Neuron (in vitro differentiated cells): ENCODE measurements around the gene RPL4.

Experiments used
- H2AFZ ChIP-seq: one replicate; pipeline ENCODE4 v1.6.1; 2013; ENCODE audit warnings: low read depth, mild to moderate bottlenecking, inconsistent platforms, low read length, moderate library complexity
- H3K27me3 ChIP-seq: one replicate; pipeline ENCODE4 v1.6.1; 2013; ENCODE audit warnings: low read length; ENCODE audit not compliant: insufficient read depth
- H3K36me3 ChIP-seq: one replicate; pipeline ENCODE4 v1.6.1; 2013; ENCODE audit warnings: low read length; ENCODE audit not compliant: insufficient read depth
- H3K4me1 ChIP-seq: one replicate; pipeline ENCODE4 v1.6.1; 2013; ENCODE audit warnings: low read length; ENCODE audit not compliant: insufficient read depth
- H3K4me3 ChIP-seq: 2 replicates; pipeline ENCODE4 v1.5.1; 2013; ENCODE audit warnings: mild to moderate bottlenecking, low read length, moderate library complexity
- H3K9me3 ChIP-seq: one replicate; pipeline ENCODE4 v1.6.1; 2013; ENCODE audit warnings: low read length

The RPL4 gene

GRCh38 chr15:66504563-66505429 is at the start of gene RPL4, which contains the start of gene ZWILCH:
RPL4 (minus strand) TSS chr15:66504855; CDS start chr15:66504790, 65 bp downstream.
ZWILCH (plus strand) TSS chr15:66505326; CDS start chr15:66505339, 13 bp downstream.
- Histone ChIP-seq H2AFZ (peak within 1 kb of the TSS; percentile 97), H3K4me3 (peak within 1 kb of the TSS; percentile 85), H3K4me1 (peaks cover 21% of the 10 kb centered on the region), H3K9me3 (no peaks in the 10 kb centered on the region), H3K27me3 (no peaks in the 10 kb centered on the region), H3K36me3 (peaks cover 37% of the 10 kb centered on the region)

GRCh38 chr15:66545255-66545654 is 40.6 kb upstream of the RPL4 start:
- Histone ChIP-seq H3K4me3 (no peak overlapping the region), H2AFZ (no peak overlapping the region), H3K36me3 (peaks cover 31% of the 10 kb centered on the region), H3K9me3 (no peaks in the 10 kb centered on the region), H3K4me1 (no peaks in the 10 kb centered on the region), H3K27me3 (no peaks in the 10 kb centered on the region)

- no peaks in the 10 kb centered on the region for H3K4me1 ChIP-seq
- no peaks in the 10 kb centered on the region for H3K27me3 ChIP-seq
- H2AFZ ChIP-seq = no peak overlapping the region
- peaks cover 40% of the 10 kb centered on the region for H3K36me3 ChIP-seq
- no peak overlapping the region for H3K4me3 ChIP-seq
- no peaks in the 10 kb centered on the region for H3K9me3 ChIP-seq
Measured at GRCh38 chr15:66542896-66543295, 38.2 kb upstream of the RPL4 start.

- Histone ChIP-seq H3K4me3 (no peak overlapping the region), H3K9me3 (no peaks in the 10 kb centered on the region), H3K36me3 (peaks cover 51% of the 10 kb centered on the region), H2AFZ (no peak overlapping the region), H3K27me3 (no peaks in the 10 kb centered on the region), H3K4me1 (no peaks in the 10 kb centered on the region)
Measured at GRCh38 chr15:66535056-66535455, 30.4 kb upstream of the RPL4 start.

GRCh38 chr15:66524838-66525237 is 20.2 kb upstream of the RPL4 start:
- Histone ChIP-seq H3K4me1 (no peaks in the 10 kb centered on the region), H3K9me3 (no peaks in the 10 kb centered on the region), H2AFZ (no peak overlapping the region), H3K4me3 (no peak overlapping the region), H3K27me3 (no peaks in the 10 kb centered on the region), H3K36me3 (peaks cover 49% of the 10 kb centered on the region)

- no peaks in the 10 kb centered on the region for H3K4me1 ChIP-seq
- H3K36me3 ChIP-seq = peaks cover 43% of the 10 kb centered on the region
- H3K9me3 ChIP-seq = no peaks in the 10 kb centered on the region
- H3K27me3 ChIP-seq = no peaks in the 10 kb centered on the region
- H3K4me3 ChIP-seq = no peak overlapping the region
- no peak overlapping the region for H2AFZ ChIP-seq
Measured at GRCh38 chr15:66523926-66524325, 19.3 kb upstream of the RPL4 start.

GRCh38 chr15:66515901-66516322 is 11.3 kb upstream of the RPL4 start:
- Histone ChIP-seq H3K4me3 (no peak overlapping the region), H2AFZ (no peak overlapping the region), H3K27me3 (no peaks in the 10 kb centered on the region), H3K36me3 (peaks cover 35% of the 10 kb centered on the region), H3K9me3 (no peaks in the 10 kb centered on the region), H3K4me1 (no peaks in the 10 kb centered on the region)

- no peak overlapping the region for H3K4me3 ChIP-seq
- H2AFZ ChIP-seq = no peak overlapping the region
- H3K9me3 ChIP-seq = no peaks in the 10 kb centered on the region
- H3K4me1 ChIP-seq = no peaks in the 10 kb centered on the region
- peaks cover 37% of the 10 kb centered on the region for H3K36me3 ChIP-seq
- H3K27me3 ChIP-seq = no peaks in the 10 kb centered on the region
Measured at GRCh38 chr15:66514586-66514985, 9.9 kb upstream of the RPL4 start.

- Histone ChIP-seq H3K27me3 (no peaks in the 10 kb centered on the region), H3K36me3 (peaks cover 3% of the 10 kb centered on the region), H2AFZ (no peak overlapping the region)
Measured at GRCh38 chr15:66508293-66508883, 3.7 kb upstream of the RPL4 start.

GRCh38 chr15:66505818-66506217 is 1.2 kb upstream of the RPL4 start:
- peak overlapping the region; percentile 97 for H2AFZ ChIP-seq
- peak overlapping the region; percentile 85 for H3K4me3 ChIP-seq
- H3K9me3 ChIP-seq = no peaks in the 10 kb centered on the region
- peaks cover 21% of the 10 kb centered on the region for H3K4me1 ChIP-seq
- H3K27me3 ChIP-seq = no peaks in the 10 kb centered on the region
- peaks cover 29% of the 10 kb centered on the region for H3K36me3 ChIP-seq

More at GRCh38 chr15:66508293-66508883, 3.7 kb upstream of the RPL4 start:
- peaks cover 11% of the 10 kb centered on the region for H3K4me1 ChIP-seq
- H3K4me3 ChIP-seq = no peak overlapping the region
- H3K9me3 ChIP-seq = no peaks in the 10 kb centered on the region

- H2AFZ ChIP-seq = peak overlapping the region; percentile 97
- H3K27me3 ChIP-seq = no peaks in the 10 kb centered on the region
- no peaks in the 10 kb centered on the region for H3K9me3 ChIP-seq
- H3K36me3 ChIP-seq = peaks cover 33% of the 10 kb centered on the region
- H3K4me3 ChIP-seq = peak overlapping the region; percentile 85
- H3K4me1 ChIP-seq = peaks cover 21% of the 10 kb centered on the region
Measured at GRCh38 chr15:66505430-66505811, 766 bp upstream of the RPL4 start.

- Histone ChIP-seq H3K36me3 (peaks cover 44% of the 10 kb centered on the region), H3K27me3 (no peaks in the 10 kb centered on the region), H2AFZ (no peak overlapping the region), H3K4me3 (peak overlapping the region; percentile 85), H3K9me3 (no peaks in the 10 kb centered on the region), H3K4me1 (peaks cover 21% of the 10 kb centered on the region)
Measured at GRCh38 chr15:66503780-66504562, 684 bp downstream of the RPL4 start.
